ENCODE data around the gene MYO1G.

DNA sequence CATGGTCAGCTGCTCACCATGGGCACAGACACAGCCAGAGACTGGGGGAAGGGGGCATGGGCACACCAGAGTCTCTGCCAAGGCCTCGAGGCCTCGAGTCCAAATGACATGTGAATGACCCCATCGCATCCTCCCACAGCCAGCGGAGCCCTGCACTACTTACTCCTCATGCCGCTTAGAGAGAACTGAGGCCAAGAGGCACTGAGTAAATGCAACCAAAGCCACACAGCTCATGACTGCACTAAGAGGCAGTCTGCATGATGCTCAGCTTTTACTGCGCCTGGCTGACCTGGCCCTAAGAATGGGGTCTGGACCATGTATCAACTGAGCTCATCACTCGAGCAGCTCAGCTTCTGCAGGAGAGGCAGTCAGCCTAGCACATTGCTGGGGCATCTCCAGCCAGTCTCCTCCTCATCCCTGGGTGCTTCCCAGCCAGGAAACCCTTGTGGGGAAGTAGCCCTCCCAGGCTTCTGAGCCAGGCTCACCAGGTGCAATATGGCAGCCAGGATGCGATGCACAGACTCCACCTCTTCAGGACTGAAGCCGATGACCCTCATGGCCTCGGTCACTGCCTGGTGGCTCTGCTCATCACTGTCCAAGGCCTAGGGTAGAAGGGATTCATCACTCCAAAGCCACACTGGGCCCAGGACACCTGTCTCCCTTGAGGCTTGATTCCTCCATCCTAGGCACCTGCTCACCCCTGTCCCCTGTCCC is 7.5 kb downstream of the MYO1G start:
- TF ChIP-seq, protein P1, sequence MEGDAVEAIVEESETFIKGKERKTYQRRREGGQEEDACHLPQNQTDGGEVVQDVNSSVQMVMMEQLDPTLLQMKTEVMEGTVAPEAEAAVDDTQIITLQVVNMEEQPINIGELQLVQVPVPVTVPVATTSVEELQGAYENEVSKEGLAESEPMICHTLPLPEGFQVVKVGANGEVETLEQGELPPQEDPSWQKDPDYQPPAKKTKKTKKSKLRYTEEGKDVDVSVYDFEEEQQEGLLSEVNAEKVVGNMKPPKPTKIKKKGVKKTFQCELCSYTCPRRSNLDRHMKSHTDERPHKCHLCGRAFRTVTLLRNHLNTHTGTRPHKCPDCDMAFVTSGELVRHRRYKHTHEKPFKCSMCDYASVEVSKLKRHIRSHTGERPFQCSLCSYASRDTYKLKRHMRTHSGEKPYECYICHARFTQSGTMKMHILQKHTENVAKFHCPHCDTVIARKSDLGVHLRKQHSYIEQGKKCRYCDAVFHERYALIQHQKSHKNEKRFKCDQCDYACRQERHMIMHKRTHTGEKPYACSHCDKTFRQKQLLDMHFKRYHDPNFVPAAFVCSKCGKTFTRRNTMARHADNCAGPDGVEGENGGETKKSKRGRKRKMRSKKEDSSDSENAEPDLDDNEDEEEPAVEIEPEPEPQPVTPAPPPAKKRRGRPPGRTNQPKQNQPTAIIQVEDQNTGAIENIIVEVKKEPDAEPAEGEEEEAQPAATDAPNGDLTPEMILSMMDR (IDR thresholded peaks at IDR 0.05): no peak
- TF ChIP-seq POLR2A (IDR thresholded peaks at IDR 0.05): no peak

Measured in Peyer's patch (tissue), 4 donors.